ENCODE measurements around the gene F10. TPM values are rescaled to one million over a fixed set of nuclear protein-coding genes. Genes with fewer than 3 reads are reported as not detected.
A peak's percentile ranks its signal among the peaks of the same experiment; 100 is the strongest.

Gene F10
- total RNA-seq, 2 experiments from 2014 or later = not detected

DNA sequence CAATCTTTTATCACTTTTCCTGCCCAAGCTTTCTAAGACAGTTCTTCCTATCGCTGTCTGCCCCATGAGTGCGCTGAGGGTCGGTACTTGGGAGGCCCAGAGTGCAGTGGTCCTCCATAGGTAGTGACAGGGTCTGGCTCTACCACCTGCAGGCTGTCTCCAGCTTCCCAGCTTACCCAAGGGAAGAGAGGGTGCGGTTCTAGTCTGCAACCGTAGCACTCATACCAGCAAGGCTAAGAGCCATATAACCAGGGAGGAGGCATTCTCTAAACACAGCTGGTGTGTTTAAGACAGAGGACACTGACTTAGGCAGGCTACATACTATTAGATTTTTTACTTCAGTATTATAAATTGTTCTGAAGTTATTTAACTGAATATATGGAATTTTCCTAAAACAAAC, 44.1 kb downstream of the F10 start:
- Mint-ChIP-seq H3K36me3 (peaks cover 35% of the 10 kb centered on the region), H3K27me3 (no peaks in the 10 kb centered on the region), H3K27ac (no peak overlapping the region), H3K4me1 (peaks cover 14% of the 10 kb centered on the region), H3K9me3 (peaks cover 3% of the 10 kb centered on the region), H3K4me3 (no peak overlapping the region)
- DNase-seq = no peak

DNA sequence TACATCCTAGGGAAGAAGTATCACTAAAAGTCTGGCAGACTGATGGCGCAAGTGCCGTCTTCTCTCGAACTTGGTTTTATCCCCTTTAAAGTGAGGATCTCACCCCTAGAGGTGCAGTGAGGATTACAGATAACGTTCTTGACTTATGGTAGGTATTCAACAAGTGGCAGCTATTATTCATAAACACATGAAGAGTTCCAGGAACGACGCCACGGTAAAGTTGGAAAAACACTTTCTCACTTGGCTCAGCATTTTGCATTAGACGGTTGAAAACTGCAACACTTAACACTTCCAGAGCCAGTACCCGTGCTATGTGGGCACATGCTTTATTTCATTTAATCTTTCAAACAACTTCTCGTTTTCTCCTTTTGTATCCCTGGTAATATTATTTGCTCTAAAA, 44.6 kb downstream of the F10 start:
- Mint-ChIP-seq H3K4me1 (peaks cover 14% of the 10 kb centered on the region), H3K4me3 (no peak overlapping the region), H3K27me3 (no peaks in the 10 kb centered on the region), H3K27ac (no peak overlapping the region), H3K9me3 (peaks cover 3% of the 10 kb centered on the region), H3K36me3 (peaks cover 38% of the 10 kb centered on the region)
- DNase-seq = no peak

GRCh38 chr13:113167575-113167974, 45.0 kb downstream of the F10 start:
- peak overlapping the region; percentile 0 for H3K27ac Mint-ChIP-seq
- DNase-seq = no peak
- H3K4me3 Mint-ChIP-seq = no peak overlapping the region
- H3K4me1 Mint-ChIP-seq = peaks cover 14% of the 10 kb centered on the region
- peaks cover 3% of the 10 kb centered on the region for H3K9me3 Mint-ChIP-seq
- no peaks in the 10 kb centered on the region for H3K27me3 Mint-ChIP-seq
- peaks cover 41% of the 10 kb centered on the region for H3K36me3 Mint-ChIP-seq

- DNase-seq = no peak
- no peak overlapping the region for H3K27ac Mint-ChIP-seq
- H3K4me3 Mint-ChIP-seq = no peak overlapping the region
- peaks cover 41% of the 10 kb centered on the region for H3K36me3 Mint-ChIP-seq
- H3K27me3 Mint-ChIP-seq = no peaks in the 10 kb centered on the region
- H3K9me3 Mint-ChIP-seq = peaks cover 3% of the 10 kb centered on the region
- H3K4me1 Mint-ChIP-seq = peaks cover 12% of the 10 kb centered on the region
These were observed 45.6 kb downstream of the F10 start for GRCh38 chr13:113168211-113168610.

DNA sequence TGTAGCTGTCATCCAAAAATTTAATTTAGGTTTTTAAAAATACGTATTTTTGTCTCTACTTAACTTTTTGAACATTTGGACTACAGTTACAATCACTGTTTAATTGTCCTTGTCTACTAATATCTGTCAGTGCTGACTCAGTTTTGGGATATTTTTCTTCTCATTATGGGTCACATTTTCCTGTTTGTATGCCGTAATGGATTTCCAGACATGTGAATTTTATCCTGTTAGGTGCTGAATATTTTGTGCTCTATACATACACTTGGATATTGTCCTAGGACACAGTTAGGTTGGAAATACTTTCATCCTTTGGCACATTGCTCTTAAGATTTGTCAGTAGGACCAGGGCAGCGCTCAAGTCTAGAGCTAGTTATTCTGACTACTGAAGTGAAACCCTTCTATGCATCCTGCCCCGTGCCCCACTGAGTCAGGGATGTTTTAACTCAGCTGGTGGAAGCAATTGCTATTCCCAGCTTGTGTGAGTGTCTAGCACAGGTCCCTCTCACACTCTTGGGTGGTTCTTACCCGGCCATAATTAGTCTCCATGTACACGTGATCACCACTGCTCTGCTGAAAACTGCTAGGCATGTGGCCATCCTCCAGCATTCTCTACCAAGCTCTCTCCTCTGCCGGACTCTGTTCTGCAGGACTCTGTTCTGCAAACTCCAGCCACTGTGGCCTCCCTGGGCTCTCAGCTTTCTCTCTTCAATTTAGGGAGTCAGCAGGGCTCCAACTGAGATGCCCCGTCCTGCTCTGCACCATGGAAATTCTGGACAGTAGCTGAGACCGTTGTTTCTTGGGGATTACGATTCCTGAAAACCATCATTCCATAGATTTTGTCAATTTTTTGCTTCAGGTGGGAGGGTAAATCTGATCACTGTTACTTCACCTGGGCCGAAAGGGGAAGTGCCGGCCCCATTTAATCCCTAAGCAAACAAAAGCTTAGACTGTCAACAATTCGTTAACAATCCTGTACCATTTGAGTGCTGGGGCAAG, 47.0 kb downstream of the F10 start:
- peaks cover 3% of the 10 kb centered on the region for H3K9me3 Mint-ChIP-seq
- no peaks in the 10 kb centered on the region for H3K27me3 Mint-ChIP-seq
- H3K4me3 Mint-ChIP-seq = no peak overlapping the region
- H3K36me3 Mint-ChIP-seq = peaks cover 41% of the 10 kb centered on the region
- peaks cover 10% of the 10 kb centered on the region for H3K4me1 Mint-ChIP-seq
- no peak for DNase-seq
- no peak overlapping the region for H3K27ac Mint-ChIP-seq

- H3K27me3 Mint-ChIP-seq = no peaks in the 10 kb centered on the region
- DNase-seq = no peak
- peaks cover 45% of the 10 kb centered on the region for H3K36me3 Mint-ChIP-seq
- peaks cover 3% of the 10 kb centered on the region for H3K9me3 Mint-ChIP-seq
- H3K27ac Mint-ChIP-seq = no peak overlapping the region
- no peak overlapping the region for H3K4me3 Mint-ChIP-seq
- peaks cover 10% of the 10 kb centered on the region for H3K4me1 Mint-ChIP-seq
These were observed 47.9 kb downstream of the F10 start for GRCh38 chr13:113170511-113170910.

DNA sequence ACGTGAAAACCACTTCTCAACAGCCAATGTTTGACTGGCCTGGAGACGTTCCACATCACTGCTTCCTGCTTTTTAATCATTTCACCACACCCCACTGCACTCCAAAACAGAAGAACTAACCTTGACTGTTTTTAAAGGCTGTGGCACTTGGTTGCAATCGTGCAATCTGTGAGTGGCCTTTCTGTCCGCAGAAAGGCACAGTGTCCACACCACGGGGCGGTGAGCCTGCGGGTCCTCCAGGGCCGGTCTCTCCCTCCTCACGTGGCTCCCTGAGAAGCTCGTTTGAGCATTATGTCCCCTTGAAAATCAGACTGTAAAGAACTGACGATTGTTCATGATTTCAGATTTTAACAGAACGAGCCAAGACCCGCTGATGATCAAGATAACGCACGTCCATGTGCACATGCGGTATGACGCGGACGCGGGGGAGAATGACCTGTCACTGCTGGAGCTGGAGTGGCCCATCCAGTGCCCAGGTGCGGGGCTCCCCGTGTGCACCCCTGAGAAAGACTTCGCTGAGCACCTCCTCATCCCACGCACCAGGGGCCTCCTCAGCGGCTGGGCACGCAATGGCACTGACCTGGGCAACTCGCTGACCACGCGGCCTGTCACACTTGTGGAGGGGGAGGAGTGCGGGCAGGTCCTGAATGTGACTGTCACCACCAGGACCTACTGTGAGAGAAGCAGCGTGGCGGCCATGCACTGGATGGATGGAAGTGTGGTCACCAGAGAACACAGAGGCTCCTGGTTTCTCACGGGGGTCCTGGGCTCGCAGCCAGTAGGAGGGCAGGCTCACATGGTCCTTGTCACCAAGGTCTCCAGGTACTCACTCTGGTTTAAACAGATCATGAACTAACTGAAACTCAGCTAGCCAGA, 48.9 kb downstream of the F10 start:
- H3K9me3 Mint-ChIP-seq = peaks cover 3% of the 10 kb centered on the region

DNA sequence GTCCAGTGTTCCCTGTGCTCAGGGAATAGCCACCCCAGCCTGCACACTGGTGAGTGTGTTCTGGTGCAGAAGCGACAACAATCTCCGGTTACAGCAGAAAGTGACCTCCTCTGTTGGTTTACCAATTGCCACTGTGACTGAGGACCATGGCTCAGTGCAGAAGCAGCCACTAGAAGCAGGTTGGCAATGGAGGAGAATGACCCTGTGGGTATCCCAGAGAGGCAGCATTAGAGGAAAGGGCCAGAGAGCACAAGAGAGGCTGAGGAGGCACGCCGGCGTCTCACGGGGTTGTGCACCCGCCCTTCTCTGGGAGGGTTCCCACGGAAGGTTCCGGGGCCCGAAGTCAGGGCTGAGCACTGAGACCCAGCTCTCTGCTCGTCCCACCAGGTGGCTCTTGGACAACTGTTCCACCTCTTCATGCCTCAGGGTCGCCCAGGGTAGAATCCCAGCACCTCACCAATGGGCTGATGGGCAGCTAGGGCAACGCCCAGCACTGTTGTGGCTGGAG, 49.9 kb downstream of the F10 start:
- DNase-seq = no peak
- Mint-ChIP-seq H3K4me3 (no peak overlapping the region), H3K27me3 (no peaks in the 10 kb centered on the region), H3K4me1 (no peaks in the 10 kb centered on the region), H3K27ac (no peak overlapping the region), H3K36me3 (peaks cover 41% of the 10 kb centered on the region), H3K9me3 (peaks cover 3% of the 10 kb centered on the region)

More for the DNA sequence above, 48.9 kb downstream of the F10 start:
- H3K27ac Mint-ChIP-seq = no peak overlapping the region
- peaks cover 2% of the 10 kb centered on the region for H3K4me1 Mint-ChIP-seq
- DNase-seq = no peak
- H3K27me3 Mint-ChIP-seq = no peaks in the 10 kb centered on the region
- peaks cover 46% of the 10 kb centered on the region for H3K36me3 Mint-ChIP-seq
- H3K4me3 Mint-ChIP-seq = no peak overlapping the region

GRCh38 chr13:113176280-113176679, 53.7 kb downstream of the F10 start:
- Mint-ChIP-seq H3K4me1 (peaks cover 2% of the 10 kb centered on the region), H3K27me3 (no peaks in the 10 kb centered on the region), H3K36me3 (peaks cover 38% of the 10 kb centered on the region), H3K4me3 (no peak overlapping the region), H3K27ac (peak overlapping the region; percentile 65), H3K9me3 (no peaks in the 10 kb centered on the region)
- no peak for DNase-seq

GRCh38 chr13:113176822-113177221, 54.2 kb downstream of the F10 start:
- Mint-ChIP-seq H3K27me3 (no peaks in the 10 kb centered on the region), H3K36me3 (peaks cover 33% of the 10 kb centered on the region), H3K27ac (no peak overlapping the region), H3K9me3 (no peaks in the 10 kb centered on the region), H3K4me1 (peaks cover 2% of the 10 kb centered on the region), H3K4me3 (no peak overlapping the region)
- no peak for DNase-seq

- H3K27ac Mint-ChIP-seq = no peak overlapping the region
- no peaks in the 10 kb centered on the region for H3K27me3 Mint-ChIP-seq
- no peak for DNase-seq
- H3K4me3 Mint-ChIP-seq = no peak overlapping the region
- peaks cover 29% of the 10 kb centered on the region for H3K36me3 Mint-ChIP-seq
- no peaks in the 10 kb centered on the region for H3K9me3 Mint-ChIP-seq
- H3K4me1 Mint-ChIP-seq = peaks cover 2% of the 10 kb centered on the region
These were observed 55.7 kb downstream of the F10 start for GRCh38 chr13:113178070-113178895.

DNA sequence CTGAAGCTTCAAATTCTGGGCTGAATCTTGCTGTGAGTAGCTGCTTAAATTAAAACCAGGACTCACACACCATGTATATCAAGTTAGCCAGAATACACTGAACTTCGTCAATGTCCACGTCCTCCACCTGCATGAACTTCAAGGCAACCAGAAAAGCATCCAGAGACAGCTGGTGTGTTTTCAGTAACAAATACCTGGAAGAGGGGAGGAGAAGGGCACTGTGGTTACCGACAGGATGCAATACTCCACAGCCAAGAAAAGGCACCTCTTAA, 56.2 kb downstream of the F10 start:
- Mint-ChIP-seq H3K27ac (no peak overlapping the region), H3K4me1 (peaks cover 2% of the 10 kb centered on the region), H3K4me3 (no peak overlapping the region), H3K27me3 (no peaks in the 10 kb centered on the region), H3K36me3 (peaks cover 31% of the 10 kb centered on the region), H3K9me3 (no peaks in the 10 kb centered on the region)
- no peak for DNase-seq

DNA sequence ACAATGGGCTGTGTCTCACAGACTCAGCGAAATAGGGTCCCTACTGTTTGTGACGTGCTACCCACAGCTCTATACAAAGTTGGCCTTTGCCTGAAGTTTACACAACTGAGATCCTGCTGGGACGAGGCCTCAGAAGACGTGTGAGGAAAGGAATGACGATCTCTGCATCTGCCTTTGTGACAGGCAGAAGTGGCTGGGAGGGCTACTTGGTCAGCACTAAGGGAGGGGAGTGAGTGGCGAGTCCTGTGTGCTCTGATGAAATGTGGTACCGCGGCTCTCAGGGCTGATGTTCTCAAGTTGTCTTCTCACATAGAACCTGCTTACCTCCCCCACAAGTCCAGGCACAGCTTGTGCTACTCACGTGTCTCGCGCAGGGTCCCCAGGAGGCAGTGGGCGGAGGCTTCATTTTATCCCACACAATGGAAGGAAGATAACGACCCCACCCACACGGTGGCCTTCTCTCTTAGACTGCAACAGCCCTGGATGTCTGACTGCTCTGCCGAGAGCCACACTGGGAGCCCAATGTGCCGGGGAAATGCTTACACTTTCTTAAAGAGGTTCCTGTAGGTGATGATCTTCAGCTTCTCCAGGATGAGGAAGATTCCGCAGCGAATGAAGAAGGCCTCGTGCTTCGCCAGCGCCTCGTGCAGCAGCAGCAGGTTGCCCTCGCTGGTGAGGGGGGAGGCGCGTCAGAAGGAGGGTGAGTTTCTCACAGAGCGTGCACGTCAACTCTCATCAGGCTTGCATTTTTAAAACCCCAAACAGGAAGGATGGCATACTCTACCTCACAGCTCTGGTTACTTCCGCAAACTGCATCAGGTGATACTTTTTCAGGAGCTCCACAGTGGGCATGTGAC, 57.0 kb downstream of the F10 start:
- Mint-ChIP-seq H3K4me3 (no peak overlapping the region), H3K4me1 (peaks cover 2% of the 10 kb centered on the region), H3K9me3 (no peaks in the 10 kb centered on the region), H3K27me3 (no peaks in the 10 kb centered on the region), H3K36me3 (peaks cover 31% of the 10 kb centered on the region), H3K27ac (no peak overlapping the region)
- no peak for DNase-seq

GRCh38 chr13:113182046-113182445, 59.4 kb downstream of the F10 start:
- no peak overlapping the region for H3K27ac Mint-ChIP-seq
- H3K9me3 Mint-ChIP-seq = no peaks in the 10 kb centered on the region
- no peaks in the 10 kb centered on the region for H3K27me3 Mint-ChIP-seq
- peaks cover 33% of the 10 kb centered on the region for H3K36me3 Mint-ChIP-seq
- H3K4me1 Mint-ChIP-seq = peaks cover 16% of the 10 kb centered on the region
- DNase-seq = no peak
- H3K4me3 Mint-ChIP-seq = no peak overlapping the region

Measured in activated naive CD8-positive, alpha-beta T cell treated with anti-CD3 and anti-CD28 coated beads for 36 hours (primary cell).